Esophagus muscularis mucosa (tissue), 4 donors: Measurements from ENCODE around the gene GINS2.

ENCODE experiments used
- EP300 ChIP-seq: sonication (generic); formaldehyde crosslinking; IDR thresholded peaks from one replicate; pipeline ENCODE4 v1.6.1; 2017; ENCODE audit warnings: antibody characterized with exemption
- POLR2A ChIP-seq: fragments of 450-650 bp; IDR thresholded peaks from one replicate; pipeline ENCODE4 v1.6.1; 2017; ENCODE audit warnings: antibody characterized with exemption, moderate library complexity, mild to moderate bottlenecking, low read depth
- POLR2AphosphoS5 ChIP-seq, 2 donors: sonication (generic); formaldehyde crosslinking; IDR thresholded peaks; one replicate each; pipeline ENCODE4 v1.6.1; 2017; ENCODE audit warnings: antibody characterized with exemption in 2 of 2
- TF ChIP-seq, protein P1 (sequence below), 3 experiments: fragments of 200-600 bp in 2 of 3; fragments of 450-650 bp in 1 of 3; sonication (generic) in 2 of 3; IDR thresholded peaks; one replicate each; pipeline ENCODE4 v1.5.1; 2017 to 2019; ENCODE audit warnings: antibody characterized with exemption in 3 of 3, mild to moderate bottlenecking in 2 of 3, moderate library complexity in 1 of 3

- TF ChIP-seq, protein P1, sequence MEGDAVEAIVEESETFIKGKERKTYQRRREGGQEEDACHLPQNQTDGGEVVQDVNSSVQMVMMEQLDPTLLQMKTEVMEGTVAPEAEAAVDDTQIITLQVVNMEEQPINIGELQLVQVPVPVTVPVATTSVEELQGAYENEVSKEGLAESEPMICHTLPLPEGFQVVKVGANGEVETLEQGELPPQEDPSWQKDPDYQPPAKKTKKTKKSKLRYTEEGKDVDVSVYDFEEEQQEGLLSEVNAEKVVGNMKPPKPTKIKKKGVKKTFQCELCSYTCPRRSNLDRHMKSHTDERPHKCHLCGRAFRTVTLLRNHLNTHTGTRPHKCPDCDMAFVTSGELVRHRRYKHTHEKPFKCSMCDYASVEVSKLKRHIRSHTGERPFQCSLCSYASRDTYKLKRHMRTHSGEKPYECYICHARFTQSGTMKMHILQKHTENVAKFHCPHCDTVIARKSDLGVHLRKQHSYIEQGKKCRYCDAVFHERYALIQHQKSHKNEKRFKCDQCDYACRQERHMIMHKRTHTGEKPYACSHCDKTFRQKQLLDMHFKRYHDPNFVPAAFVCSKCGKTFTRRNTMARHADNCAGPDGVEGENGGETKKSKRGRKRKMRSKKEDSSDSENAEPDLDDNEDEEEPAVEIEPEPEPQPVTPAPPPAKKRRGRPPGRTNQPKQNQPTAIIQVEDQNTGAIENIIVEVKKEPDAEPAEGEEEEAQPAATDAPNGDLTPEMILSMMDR (IDR thresholded peaks at IDR 0.05): no peak
- TF ChIP-seq POLR2AphosphoS5 (IDR thresholded peaks at IDR 0.05): no peak
- TF ChIP-seq POLR2A: no peak
- no peak for TF ChIP-seq EP300
Observed at GRCh38 chr16:85730186-85730465, 41.4 kb upstream of the GINS2 start.
